ENCODE results near the gene NPR3.

NPR3 gene, protein sequence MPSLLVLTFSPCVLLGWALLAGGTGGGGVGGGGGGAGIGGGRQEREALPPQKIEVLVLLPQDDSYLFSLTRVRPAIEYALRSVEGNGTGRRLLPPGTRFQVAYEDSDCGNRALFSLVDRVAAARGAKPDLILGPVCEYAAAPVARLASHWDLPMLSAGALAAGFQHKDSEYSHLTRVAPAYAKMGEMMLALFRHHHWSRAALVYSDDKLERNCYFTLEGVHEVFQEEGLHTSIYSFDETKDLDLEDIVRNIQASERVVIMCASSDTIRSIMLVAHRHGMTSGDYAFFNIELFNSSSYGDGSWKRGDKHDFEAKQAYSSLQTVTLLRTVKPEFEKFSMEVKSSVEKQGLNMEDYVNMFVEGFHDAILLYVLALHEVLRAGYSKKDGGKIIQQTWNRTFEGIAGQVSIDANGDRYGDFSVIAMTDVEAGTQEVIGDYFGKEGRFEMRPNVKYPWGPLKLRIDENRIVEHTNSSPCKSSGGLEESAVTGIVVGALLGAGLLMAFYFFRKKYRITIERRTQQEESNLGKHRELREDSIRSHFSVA

GRCh38 chr5:32710550-32711361, at the start of gene NPR3:
NPR3 (plus strand) TSS chr5:32711321; CDS start chr5:32711777, 456 bp downstream.
- DNase-seq, result peak in 1 of 2 experiments; percentile 41

DNA sequence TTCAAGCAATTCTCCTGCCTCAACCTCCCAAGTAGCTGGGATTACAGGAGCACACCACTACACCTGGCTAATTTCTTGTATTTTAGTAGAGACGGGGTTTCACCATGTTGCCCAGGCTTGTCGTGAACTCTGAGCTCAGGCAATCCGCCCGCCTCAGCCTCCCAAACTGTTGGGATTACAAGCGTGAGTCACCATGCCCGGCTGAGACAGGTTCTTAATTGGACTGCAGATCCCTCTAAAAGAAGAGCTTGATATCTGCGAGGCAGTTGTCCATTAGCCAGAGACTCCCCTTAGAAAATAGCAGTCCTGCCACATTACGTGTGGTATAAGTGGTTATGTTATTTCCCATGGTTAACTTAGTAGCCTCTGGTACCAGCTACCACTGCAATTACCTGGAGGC, 46.6 kb upstream of the NPR3 start:
- DNase-seq, result no peak

DNA sequence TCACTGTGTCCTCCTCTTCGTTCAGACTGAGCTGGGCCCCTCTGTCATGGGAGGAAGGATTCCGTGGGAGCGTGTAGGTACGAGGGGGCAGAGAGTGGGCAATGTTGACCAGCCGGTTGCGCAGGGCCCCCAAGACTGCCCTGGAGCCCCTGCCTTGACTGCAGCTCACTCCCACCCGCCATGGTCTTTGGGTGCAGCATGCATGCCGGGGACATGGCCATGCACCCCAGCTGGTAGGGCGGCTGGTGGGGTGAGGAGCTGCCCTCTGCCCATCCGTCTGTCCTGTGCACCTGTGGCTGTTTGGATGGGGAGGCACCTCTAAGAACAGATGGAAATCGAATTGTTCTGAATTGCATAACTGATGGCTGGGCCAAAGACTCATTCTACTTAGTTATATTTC, 42.6 kb upstream of the NPR3 start:
- DNase-seq, result no peak

DNA sequence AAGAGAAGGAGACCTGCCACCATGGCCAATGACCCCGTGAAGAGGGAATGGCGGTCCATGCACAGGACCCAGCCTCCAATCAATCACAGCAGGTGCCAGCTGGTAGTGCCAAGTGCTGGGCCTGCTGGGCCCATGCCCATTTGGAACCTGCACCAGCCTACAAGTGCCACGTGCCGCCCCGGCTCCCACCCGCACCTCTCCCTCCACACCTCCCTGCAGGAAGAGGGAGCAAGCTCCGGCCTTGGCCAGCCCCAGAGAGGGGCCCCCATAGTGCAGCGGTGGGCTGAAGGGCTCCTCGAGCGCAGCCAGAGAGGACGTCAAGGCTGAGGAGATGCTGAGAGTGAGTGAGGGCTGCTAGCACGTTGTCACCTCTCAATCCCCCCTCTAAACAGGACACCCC, 37.8 kb upstream of the NPR3 start:
- no peak for DNase-seq

- DNase-seq, result no peak
These were observed 34.1 kb upstream of the NPR3 start for GRCh38 chr5:32677023-32677422.

DNA sequence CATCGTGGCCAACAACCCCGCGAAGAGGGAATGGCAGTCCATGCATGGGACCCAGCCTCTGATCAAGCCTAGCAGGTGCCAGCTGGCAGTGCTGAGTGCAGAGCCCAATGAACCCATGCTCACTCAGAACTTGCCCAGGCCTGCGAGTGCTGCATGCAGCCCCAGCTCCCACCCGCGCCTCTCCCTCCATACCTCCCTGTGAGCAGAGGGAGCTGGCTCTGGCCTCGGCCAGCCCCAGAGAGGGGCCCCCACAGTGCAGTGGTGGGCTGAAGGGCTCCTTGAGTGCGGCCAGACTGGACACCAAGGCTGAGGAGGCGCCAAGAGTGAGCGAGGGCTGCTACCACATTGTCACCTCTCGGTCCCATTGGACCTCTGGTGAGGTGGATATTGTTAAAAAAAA, 32.6 kb upstream of the NPR3 start:
- no peak for DNase-seq

DNA sequence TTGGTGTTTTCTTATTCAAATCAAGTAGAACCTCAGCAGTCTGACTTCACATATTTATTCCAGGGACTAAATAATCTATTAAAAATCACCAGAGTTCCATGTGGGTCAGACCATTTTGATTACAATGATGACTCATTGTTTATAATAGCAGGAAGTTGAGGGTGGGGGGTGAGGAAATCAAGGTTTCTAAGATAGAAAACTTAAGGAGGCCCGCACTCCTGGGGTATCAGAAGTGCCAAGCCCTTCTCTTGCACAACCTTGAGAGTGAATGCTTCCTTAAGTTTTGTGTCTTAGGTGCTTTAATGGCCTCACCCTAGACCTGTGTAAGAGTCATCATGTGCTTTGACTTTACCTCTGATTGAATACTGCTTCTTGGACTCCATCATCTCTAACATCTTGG, 31.9 kb upstream of the NPR3 start:
- no peak for DNase-seq

GRCh38 chr5:32680183-32680582, 30.9 kb upstream of the NPR3 start:
- DNase-seq, result no peak

GRCh38 chr5:32683125-32683524, 28.0 kb upstream of the NPR3 start:
- no peak for DNase-seq

DNA sequence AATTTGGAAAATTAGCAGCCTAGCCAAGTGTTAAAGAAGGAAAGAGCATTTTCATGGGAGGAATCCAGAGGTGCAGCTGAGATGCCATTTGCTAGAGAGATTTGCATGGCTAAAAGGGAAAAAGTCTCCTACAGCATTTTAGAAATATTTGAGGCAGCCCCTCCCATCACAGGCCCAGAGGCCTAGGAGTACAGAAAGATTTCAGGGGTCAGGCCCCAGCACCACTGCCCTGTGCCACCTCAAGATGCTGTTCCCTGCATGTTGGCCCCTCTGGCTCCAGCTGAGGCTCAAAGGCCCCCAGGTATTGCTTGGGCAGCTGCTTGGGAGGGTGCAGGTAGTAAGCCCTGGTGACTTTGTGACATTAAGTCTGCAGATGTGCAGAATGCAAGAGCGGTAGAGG, 26.9 kb upstream of the NPR3 start:
- no peak for DNase-seq

DNA sequence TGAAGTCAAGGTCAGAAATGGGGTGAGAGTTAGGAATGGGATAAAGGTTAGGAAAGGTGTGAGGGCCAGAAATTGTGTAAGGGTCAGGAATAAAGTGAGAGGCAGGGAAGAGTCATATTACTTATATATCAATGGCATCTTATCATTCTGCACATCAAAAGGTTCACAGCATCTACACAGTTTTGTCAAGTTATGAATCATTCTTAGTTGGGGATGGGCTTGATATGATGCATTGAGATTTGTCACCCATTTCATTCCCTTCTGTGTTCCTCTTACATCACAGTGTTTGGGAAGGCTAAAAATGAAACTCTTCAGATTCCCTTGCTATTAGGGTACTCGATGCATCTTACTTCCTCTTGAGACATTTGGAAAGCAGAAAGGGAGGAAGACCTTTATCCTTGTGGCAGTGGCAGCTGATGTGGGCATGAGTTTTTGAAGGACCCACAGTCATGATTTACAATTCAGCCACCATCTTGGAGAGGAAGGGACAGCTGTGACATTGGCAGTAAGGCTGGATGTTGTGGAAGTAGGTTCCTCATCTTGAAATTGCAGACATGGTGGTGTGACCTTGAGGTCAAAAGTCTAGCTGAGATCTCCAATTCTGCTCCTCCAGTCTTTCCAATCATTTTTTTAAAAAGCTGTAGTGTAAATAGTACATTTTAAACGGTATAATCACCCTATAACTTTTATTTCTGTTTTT, 24.2 kb upstream of the NPR3 start:
- DNase-seq, result no peak

- DNase-seq, result no peak
These were observed 23.7 kb upstream of the NPR3 start for GRCh38 chr5:32687499-32687831.

- no peak for DNase-seq
These were observed 21.0 kb upstream of the NPR3 start for GRCh38 chr5:32690153-32690552.

- DNase-seq, result no peak
These were observed 20.5 kb upstream of the NPR3 start for GRCh38 chr5:32690666-32691065.

GRCh38 chr5:32692036-32692746, 18.9 kb upstream of the NPR3 start:
- no peak for DNase-seq

DNA sequence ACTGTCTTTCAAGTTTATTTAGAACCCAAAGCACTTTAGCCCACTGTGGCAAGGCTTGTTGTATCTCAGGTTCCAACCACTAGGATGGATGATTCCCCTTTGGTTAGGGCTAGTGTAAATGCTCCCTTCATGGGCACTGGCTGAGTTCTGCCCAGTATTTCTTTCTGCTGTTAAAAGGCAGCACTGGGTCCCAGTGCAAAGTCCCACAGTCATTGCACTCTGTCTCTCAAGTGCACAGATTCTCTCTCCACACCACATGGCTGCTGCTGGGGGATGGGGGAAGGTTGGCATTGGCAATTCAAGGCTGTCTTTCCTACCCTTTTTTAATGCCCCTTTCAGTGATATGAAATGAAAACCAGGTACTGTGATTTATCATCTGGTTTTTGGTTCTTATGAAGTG, 7.2 kb upstream of the NPR3 start:
- no peak for DNase-seq

GRCh38 chr5:32707418-32707997, 3.6 kb upstream of the NPR3 start:
- DNase-seq, result no peak

DNA sequence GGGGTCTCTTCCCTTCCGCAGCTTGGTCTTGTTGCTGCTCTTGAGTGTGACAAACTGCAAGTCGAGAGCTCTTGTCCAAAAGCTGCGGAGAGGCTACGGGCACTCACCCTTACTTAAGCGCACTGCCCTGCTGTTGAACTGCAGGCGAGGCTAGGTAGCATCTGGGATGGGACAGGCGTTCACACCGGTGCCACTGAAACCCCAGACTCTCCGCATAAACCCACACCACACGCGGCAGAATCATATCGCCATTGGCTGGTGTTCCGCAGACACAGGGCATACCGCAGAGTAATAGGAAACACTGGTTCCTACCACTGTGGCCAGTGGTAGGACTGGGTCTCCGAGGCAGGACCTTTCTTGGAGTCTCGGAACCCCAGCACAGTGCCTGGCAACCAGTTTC, 2.2 kb upstream of the NPR3 start:
- DNase-seq, result peak; percentile 22 to 24

- DNase-seq, result peak; percentile 70 to 77
These were observed 1.2 kb upstream of the NPR3 start for GRCh38 chr5:32709750-32710549.

DNA sequence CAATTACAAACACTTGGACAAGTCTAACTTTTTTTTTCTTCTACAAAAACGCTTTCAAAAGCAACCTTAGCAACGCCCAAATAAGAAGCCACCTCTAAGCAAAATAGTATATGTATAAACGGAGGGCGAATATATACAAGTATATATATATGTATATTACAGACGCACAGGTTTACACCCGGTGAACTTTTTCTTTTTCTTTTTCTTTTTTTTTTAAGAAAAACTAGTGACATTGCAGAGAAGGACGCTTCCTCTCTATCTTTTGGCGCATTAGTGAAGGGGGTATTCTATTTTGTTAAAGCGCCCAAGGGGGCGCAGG, 200 bp downstream of the NPR3 start:
- DNase-seq, result no peak

GRCh38 chr5:32711681-32712480, 760 bp downstream of the NPR3 start:
- DNase-seq, result peak; percentile 38 to 39
